A549 (cell line): ENCODE measurements around the gene C8G.

Source experiments
- EP300 ChIP-seq, 2 experiments: fragments of >200 bp; sonication (Bioruptor Twin); formaldehyde crosslinking; IDR thresholded peaks; 2 replicates in 1 of 2; 3 replicates in 1 of 2; pipeline ENCODE4 v1.6.1; 2016 to 2017
- HOXA7 ChIP-seq: fragments of 250-450 bp; sonication (Bioruptor Pico); IDR thresholded peaks from 2 replicates; pipeline ENCODE4 v1.5.0; 2020; ENCODE audit warnings: mild to moderate bottlenecking, moderate library complexity
- KDM1A ChIP-seq: fragments of 200-600 bp; sonication (generic); IDR thresholded peaks from 2 replicates; pipeline ENCODE4 v1.6.1; 2016; ENCODE audit warnings: low read depth, mild to moderate bottlenecking
- MAX ChIP-seq: IDR thresholded peaks from 2 replicates; pipeline ENCODE4 v1.6.1; 2012
- MYC ChIP-seq: IDR thresholded peaks from 2 replicates; pipeline ENCODE4 v1.6.1; 2012; ENCODE audit warnings: mild to moderate bottlenecking, inconsistent platforms, low read length, improper control_type of control experiment, borderline replicate concordance
- TF ChIP-seq, protein P1 (sequence below): fragments of >200 bp; sonication (Bioruptor Twin); formaldehyde crosslinking; IDR thresholded peaks from 3 replicates; pipeline ENCODE4 v1.5.1; 2016
- TF ChIP-seq, protein P2 (sequence below): fragments of 250-450 bp; sonication (Bioruptor Pico); IDR thresholded peaks from 2 replicates; pipeline ENCODE4 v1.5.0; 2021; ENCODE audit warnings: mild to moderate bottlenecking, moderate library complexity, borderline replicate concordance
- TF ChIP-seq, protein P3 (sequence below): fragments of >200 bp; sonication (Bioruptor Twin); formaldehyde crosslinking; IDR thresholded peaks from 3 replicates; pipeline ENCODE4 v1.6.1; 2016
- TF ChIP-seq, protein P4 (sequence below): fragments of 200-600 bp; sonication (generic); IDR thresholded peaks from 2 replicates; pipeline ENCODE4 v1.6.1; 2016; ENCODE audit warnings: antibody characterized with exemption, mild to moderate bottlenecking, moderate library complexity

GRCh38 chr9:136906266-136906665, 38.8 kb upstream of the C8G start:
- TF ChIP-seq, protein P1, sequence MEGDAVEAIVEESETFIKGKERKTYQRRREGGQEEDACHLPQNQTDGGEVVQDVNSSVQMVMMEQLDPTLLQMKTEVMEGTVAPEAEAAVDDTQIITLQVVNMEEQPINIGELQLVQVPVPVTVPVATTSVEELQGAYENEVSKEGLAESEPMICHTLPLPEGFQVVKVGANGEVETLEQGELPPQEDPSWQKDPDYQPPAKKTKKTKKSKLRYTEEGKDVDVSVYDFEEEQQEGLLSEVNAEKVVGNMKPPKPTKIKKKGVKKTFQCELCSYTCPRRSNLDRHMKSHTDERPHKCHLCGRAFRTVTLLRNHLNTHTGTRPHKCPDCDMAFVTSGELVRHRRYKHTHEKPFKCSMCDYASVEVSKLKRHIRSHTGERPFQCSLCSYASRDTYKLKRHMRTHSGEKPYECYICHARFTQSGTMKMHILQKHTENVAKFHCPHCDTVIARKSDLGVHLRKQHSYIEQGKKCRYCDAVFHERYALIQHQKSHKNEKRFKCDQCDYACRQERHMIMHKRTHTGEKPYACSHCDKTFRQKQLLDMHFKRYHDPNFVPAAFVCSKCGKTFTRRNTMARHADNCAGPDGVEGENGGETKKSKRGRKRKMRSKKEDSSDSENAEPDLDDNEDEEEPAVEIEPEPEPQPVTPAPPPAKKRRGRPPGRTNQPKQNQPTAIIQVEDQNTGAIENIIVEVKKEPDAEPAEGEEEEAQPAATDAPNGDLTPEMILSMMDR = no peak
- TF ChIP-seq KDM1A (no peak), EP300 (IDR thresholded peaks at IDR 0.05) (no peak), HOXA7 (no peak), MAX (0 out of 2 replicates have a peak, but pooled peaks have one; percentile 13), MYC (no peak)
- TF ChIP-seq, protein P2, sequence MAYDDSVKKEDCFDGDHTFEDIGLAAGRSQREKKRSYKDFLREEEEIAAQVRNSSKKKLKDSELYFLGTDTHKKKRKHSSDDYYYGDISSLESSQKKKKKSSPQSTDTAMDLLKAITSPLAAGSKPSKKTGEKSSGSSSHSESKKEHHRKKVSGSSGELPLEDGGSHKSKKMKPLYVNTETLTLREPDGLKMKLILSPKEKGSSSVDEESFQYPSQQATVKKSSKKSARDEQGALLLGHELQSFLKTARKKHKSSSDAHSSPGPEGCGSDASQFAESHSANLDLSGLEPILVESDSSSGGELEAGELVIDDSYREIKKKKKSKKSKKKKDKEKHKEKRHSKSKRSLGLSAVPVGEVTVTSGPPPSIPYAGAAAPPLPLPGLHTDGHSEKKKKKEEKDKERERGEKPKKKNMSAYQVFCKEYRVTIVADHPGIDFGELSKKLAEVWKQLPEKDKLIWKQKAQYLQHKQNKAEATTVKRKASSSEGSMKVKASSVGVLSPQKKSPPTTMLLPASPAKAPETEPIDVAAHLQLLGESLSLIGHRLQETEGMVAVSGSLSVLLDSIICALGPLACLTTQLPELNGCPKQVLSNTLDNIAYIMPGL (CRISPR knock-in tag) = no peak
- TF ChIP-seq, protein P3, sequence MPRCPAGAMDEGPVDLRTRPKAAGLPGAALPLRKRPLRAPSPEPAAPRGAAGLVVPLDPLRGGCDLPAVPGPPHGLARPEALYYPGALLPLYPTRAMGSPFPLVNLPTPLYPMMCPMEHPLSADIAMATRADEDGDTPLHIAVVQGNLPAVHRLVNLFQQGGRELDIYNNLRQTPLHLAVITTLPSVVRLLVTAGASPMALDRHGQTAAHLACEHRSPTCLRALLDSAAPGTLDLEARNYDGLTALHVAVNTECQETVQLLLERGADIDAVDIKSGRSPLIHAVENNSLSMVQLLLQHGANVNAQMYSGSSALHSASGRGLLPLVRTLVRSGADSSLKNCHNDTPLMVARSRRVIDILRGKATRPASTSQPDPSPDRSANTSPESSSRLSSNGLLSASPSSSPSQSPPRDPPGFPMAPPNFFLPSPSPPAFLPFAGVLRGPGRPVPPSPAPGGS = no peak
- TF ChIP-seq, protein P4, sequence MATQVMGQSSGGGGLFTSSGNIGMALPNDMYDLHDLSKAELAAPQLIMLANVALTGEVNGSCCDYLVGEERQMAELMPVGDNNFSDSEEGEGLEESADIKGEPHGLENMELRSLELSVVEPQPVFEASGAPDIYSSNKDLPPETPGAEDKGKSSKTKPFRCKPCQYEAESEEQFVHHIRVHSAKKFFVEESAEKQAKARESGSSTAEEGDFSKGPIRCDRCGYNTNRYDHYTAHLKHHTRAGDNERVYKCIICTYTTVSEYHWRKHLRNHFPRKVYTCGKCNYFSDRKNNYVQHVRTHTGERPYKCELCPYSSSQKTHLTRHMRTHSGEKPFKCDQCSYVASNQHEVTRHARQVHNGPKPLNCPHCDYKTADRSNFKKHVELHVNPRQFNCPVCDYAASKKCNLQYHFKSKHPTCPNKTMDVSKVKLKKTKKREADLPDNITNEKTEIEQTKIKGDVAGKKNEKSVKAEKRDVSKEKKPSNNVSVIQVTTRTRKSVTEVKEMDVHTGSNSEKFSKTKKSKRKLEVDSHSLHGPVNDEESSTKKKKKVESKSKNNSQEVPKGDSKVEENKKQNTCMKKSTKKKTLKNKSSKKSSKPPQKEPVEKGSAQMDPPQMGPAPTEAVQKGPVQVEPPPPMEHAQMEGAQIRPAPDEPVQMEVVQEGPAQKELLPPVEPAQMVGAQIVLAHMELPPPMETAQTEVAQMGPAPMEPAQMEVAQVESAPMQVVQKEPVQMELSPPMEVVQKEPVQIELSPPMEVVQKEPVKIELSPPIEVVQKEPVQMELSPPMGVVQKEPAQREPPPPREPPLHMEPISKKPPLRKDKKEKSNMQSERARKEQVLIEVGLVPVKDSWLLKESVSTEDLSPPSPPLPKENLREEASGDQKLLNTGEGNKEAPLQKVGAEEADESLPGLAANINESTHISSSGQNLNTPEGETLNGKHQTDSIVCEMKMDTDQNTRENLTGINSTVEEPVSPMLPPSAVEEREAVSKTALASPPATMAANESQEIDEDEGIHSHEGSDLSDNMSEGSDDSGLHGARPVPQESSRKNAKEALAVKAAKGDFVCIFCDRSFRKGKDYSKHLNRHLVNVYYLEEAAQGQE = no peak
